Measurements from ENCODE around the gene MATR3.
"Not testable (repeated sequence)": the region's sequence is repeated elsewhere in the genome, so short reads cannot be mapped to it uniquely, and the experiment has no call there.

MATR3 gene

GRCh38 chr5:139293507-139294373 lies at the start of gene MATR3:
Gene MATR3, plus strand, starts transcription at chr5:139293740. Its CDS starts 13,676 bp downstream, at chr5:139307416.
- peak; percentile 52 for DNase-seq

- DNase-seq: no peak
Observed at GRCh38 chr5:139245637-139246339, 47.8 kb upstream of the MATR3 start.

GRCh38 chr5:139246394-139246793 lies 47.1 kb upstream of the MATR3 start:
- no peak for DNase-seq

GRCh38 chr5:139248826-139249453 lies 44.6 kb upstream of the MATR3 start:
- no peak for DNase-seq

- no peak for DNase-seq
Observed at GRCh38 chr5:139251281-139251687, 42.3 kb upstream of the MATR3 start.

- no peak for DNase-seq
Observed at GRCh38 chr5:139251695-139252288, 41.7 kb upstream of the MATR3 start.

GRCh38 chr5:139253115-139253514 lies 40.4 kb upstream of the MATR3 start:
- DNase-seq: no peak

GRCh38 chr5:139256820-139257219 lies 36.7 kb upstream of the MATR3 start:
- no peak for DNase-seq

GRCh38 chr5:139262059-139262741 lies 31.3 kb upstream of the MATR3 start:
- DNase-seq: no peak

- DNase-seq: no peak
Observed at GRCh38 chr5:139262742-139263445, 30.6 kb upstream of the MATR3 start.

GRCh38 chr5:139263536-139263935 lies 30.0 kb upstream of the MATR3 start:
- no peak for DNase-seq

GRCh38 chr5:139263946-139264345 lies 29.6 kb upstream of the MATR3 start:
- no peak for DNase-seq

GRCh38 chr5:139265001-139265400 lies 28.5 kb upstream of the MATR3 start:
- no peak for DNase-seq

- DNase-seq: no peak
Observed at GRCh38 chr5:139266236-139266635, 27.3 kb upstream of the MATR3 start.

- no peak for DNase-seq
Observed at GRCh38 chr5:139267481-139267880, 26.1 kb upstream of the MATR3 start.

- no peak for DNase-seq
Observed at GRCh38 chr5:139268364-139269202, 25.0 kb upstream of the MATR3 start.

- DNase-seq: not testable (repeated sequence)
Observed at GRCh38 chr5:139270718-139271117, 22.8 kb upstream of the MATR3 start.

- no peak for DNase-seq
Observed at GRCh38 chr5:139271201-139272027, 22.1 kb upstream of the MATR3 start.

GRCh38 chr5:139272471-139273321 lies 20.8 kb upstream of the MATR3 start:
- DNase-seq: no peak
